ENCODE data around the gene VEGFB. TPM values are rescaled to one million over a fixed set of nuclear protein-coding genes. Genes with fewer than 3 reads are reported as not detected.
A peak's percentile ranks its signal among the peaks of the same experiment; 100 is the strongest.

The VEGFB gene
- total RNA-seq, 1 experiment from 2014 or later, result 45.7 TPM

DNA sequence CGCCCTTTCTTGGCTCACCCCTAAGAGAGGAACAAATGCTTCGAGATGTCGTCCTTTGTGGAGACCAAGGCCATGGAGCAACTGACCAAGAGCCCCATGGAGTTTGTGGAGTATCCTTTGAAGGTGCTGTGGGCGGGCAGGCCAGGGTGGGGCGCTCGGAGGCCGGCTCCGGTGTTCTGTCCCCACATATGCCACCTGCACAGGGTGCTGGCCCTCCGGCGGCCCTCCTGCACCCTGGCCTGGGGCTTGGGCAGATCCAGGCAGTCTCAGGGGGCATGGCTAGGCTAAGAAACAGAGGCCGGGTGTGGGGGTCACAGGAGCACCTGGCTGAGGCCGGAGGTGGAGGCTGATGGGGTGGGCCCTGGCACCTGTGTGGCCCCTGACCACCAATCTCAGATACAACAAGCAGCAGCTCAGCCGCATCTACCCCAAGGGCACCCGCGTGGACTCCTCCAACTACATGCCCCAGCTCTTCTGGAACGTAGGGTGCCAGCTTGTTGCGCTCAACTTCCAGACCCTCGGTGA lies 27.2 kb downstream of the VEGFB start:
- DNase-seq (ENCODE audit: low read depth), result no peak

GRCh38 chr11:64262271-64263002 lies 28.1 kb downstream of the VEGFB start:
- DNase-seq (ENCODE audit: low read depth), result no peak

GRCh38 chr11:64263021-64263946 lies 28.9 kb downstream of the VEGFB start:
- peak; percentile 99 for DNase-seq (ENCODE audit: low read depth)

DNA sequence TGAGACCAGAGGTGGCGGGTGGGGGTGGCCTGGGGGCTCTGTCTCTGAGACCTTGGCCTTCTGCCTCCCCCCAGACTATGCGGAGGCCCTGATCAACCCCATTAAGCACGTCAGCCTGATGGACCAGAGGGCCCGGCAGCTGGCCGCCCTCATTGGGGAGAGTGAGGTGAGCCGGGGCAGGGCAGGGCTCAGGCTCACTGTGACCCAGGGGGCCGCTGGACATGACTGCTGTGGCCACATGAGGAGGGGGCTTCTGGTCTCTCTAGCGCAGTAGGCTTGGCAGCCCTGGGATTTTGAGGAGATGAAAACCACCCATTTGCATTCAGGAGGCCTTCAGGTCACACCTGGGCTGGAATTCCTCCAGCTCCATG lies 29.5 kb downstream of the VEGFB start:
- no peak for DNase-seq (ENCODE audit: low read depth)

DNA sequence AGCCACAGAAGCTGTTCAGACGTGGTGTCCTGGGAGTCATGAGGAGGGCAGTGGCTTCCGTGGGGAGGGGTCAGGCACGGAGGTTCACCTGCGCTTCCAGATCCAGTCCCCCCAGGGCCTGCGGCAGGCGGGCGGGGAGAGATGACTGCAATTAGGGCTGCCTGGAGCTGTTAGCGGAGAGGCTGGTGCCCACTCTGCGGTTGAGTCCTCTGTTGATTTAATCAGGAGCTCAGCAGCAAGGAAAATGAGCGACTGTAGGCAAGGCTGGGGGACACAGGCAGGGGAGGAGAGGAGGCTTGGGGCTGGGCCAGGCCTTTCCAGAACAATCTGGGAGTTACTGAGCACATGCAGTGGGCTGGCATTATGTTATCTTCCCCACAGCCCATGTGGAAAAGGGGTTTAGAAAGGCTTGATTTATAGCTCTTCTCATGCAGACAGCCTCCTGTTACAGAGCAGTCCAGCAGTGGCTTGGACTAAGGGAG lies 30.0 kb downstream of the VEGFB start:
- no peak for DNase-seq (ENCODE audit: low read depth)

DNA sequence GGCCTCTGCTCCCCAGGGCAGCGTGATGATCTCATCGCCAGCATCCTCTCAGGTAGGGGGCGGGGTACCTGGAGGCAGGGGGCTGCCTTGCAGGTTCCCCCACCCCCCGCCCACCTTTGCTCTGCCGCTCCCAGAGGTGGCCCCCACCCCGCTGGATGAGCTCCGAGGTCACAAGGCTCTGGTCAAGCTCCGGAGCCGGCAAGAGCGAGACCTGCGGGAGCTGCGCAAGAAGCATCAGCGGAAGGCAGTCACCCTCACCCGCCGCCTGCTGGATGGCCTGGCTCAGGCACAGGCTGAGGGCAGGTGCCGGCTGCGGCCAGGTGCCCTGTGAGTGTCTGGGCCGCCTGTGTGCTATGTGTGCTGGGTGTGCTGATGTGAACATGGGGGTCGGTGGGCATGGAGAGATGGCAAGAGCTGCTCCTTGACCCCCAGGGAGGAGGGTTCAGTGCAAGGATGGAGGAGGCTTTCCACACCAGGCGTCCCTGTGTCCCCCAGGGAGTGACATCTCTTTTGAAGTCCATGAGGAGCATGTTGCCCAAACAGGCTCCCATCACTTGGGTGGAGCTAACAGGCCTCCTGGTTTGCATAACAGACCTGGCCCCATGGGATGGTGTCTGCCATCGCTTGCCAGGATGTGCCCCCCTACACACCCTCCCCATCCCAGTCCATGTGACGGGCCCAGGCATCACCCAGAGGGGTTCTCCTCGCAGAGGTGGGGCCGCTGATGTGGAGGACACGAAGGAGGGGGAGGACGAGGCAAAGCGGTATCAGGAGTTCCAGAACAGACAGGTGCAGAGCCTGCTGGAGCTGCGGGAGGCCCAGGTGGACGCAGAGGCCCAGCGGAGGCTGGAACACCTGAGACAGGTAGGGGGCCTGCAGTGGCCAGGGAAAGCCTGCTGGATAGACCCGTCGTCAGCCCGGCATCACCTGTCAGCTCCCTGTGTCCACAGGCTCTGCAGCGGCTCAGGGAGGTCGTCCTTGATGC lies 31.1 kb downstream of the VEGFB start:
- DNase-seq (ENCODE audit: low read depth), result no peak

- DNase-seq (ENCODE audit: low read depth), result peak; percentile 84
Observed at GRCh38 chr11:64266339-64266738, 32.0 kb downstream of the VEGFB start.

- DNase-seq (ENCODE audit: low read depth), result peak; percentile 47
Observed at GRCh38 chr11:64267207-64267945, 33.0 kb downstream of the VEGFB start.

- DNase-seq (ENCODE audit: low read depth), result peak; percentile 98
Observed at GRCh38 chr11:64268025-64268892, 33.9 kb downstream of the VEGFB start.

- DNase-seq (ENCODE audit: low read depth), result no peak
Observed at GRCh38 chr11:64268893-64269539, 34.6 kb downstream of the VEGFB start.

DNA sequence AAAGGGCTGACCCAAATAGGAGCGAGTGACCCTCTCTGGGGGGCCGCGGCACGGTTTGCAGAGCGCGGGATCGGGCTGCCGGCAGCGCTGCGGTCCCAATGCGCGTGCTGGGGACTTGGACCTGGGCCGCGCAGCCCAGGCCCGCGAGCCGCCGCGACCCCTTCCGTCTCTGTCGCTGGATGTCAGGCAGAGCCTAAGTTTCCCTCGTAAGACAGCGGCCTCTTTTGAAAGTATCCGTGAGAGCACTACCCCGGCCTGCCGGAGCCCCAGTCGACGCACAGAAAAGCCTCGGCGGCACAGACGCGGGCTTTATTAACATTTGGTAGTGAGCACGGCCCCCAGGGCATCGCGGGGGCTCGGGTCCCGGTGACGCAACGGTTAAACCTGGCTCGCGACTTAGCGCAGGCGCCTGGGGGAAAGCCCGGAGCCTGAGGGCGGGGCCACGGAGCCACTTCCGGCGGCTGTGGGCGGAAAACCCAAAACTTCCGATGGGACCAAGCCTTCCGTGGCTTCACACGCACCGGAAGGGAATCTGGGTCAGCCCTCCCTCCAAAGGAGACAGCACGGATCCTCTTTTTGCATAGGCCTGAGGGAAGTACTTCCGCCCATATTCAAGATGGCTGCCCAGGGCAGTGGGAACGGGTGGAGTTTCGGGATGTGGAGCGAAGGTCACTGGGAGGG lies 35.3 kb downstream of the VEGFB start:
- DNase-seq (ENCODE audit: low read depth), result peak; percentile 100

DNA sequence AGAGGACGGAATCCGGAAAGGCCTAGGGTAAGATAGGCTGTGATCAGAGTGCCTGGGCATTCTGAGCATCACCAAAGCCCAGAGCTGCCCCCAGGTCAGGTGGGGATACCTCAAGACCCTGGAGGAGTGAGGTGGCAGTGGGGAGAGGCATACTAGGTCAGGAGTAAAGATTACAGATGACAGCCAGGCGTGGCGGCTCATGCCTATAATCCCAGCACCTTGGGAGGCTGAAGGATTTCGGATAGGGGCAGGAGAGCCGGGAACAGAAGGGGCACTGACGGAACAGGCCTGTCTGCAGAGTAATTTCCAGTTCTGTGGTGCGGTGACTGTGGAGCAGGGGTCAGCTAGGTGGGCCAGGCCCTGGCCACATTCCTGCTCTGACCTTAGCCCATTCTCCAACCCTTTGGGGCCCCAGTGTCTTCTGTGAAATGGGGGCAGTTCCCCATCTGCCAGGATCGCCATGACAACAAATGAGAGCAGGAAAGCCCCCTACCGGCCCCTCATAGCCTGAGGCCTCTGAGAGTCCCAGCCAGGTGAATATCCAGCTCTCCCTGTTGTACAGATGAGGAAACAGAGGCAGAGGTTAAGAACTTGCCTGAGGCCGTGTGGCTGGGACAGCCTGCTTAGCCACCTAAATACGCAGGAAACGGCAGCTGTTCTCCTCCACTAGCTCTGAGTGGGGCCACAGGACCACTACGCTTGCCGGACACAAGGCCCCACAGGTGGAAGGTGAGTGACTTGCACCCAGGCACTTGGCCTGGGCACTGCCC lies 40.8 kb downstream of the VEGFB start:
- DNase-seq (ENCODE audit: low read depth), result no peak

DNA sequence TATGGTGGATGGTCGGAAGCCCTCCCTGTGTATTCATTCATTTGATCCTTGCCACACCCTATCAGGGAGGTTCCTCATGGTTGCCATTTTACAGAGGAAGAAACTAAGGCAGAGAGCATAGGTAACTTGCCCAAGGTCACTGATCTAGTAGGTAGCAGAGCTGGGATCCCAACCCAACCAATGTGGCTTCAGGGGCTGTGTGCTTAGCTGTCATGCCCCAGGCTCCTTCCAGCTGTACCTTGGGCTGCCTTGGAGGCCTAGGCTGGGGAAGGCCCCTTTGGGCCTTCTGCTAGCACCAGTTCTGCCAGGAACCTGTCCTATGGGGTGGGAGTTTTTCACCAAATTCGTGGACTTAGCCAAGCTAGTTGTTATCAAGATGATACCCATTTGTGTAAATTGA lies 41.5 kb downstream of the VEGFB start:
- DNase-seq (ENCODE audit: low read depth), result no peak

- peak; percentile 87 for DNase-seq (ENCODE audit: low read depth)
Observed at GRCh38 chr11:64276653-64277431, 42.5 kb downstream of the VEGFB start.

GRCh38 chr11:64278576-64279190 lies 44.3 kb downstream of the VEGFB start:
- no peak for DNase-seq (ENCODE audit: low read depth)

DNA sequence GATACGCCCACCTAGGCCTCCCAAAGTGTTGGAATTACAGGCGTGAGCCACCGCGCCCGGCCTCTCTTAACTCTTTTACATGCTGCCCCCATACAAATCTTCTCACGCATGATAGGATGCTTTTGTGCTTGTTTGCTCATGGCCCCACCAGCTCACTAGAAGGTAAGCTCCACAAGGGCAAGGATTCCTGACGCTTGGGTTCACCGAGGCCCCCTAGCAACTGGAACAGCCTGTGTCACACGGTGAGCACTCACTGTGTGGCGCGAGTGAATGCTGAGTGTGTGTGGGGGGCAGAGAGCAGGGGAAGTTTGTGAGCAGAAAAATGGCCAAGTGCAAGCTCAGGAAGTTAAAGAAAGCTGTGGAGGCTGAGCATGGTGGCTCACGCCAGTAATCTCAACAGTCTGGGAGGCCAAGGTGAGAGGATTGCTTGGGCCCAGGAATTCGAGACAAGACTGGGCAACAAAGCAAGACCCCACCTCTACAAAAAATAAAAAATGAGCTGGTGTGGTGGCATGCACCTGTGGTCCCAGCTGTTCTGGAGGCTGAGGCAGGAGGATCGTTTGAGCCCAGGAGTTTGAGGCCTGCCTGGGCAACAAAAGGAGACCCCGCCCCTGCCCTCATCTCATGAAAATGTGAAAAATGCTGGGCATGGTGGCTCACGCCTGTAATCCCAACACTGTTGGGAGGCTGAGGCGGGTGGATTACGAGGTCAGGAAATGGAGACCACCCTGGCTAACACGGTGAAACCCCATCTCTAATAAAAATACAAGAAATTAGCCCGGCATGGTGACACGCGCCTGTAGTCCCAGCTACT lies 47.8 kb downstream of the VEGFB start:
- DNase-seq (ENCODE audit: low read depth), result no peak
